HFF-Myc (cell line): ENCODE results near the gene IRF9.

Experiments used
- DNase-seq: peaks from one replicate; pipeline ENCODE4 v3.0.0-alpha.2; 2011; ENCODE audit warnings: low read depth; ENCODE audit errors: extremely low read depth
- H3K4me3 ChIP-seq: replicated peaks from 2 replicates; pipeline ENCODE4 v1.5.1; 2011; ENCODE audit warnings: low read depth, mild to moderate bottlenecking, control low read depth, low read length
- CTCF ChIP-seq: IDR thresholded peaks from 2 replicates; pipeline ENCODE4 v1.5.1; 2012; ENCODE audit warnings: mild to moderate bottlenecking, low read depth, low read length, control low read depth; ENCODE audit errors: missing control alignments

Gene IRF9

GRCh38 chr14:24211311-24211710 is 50.2 kb downstream of the IRF9 start:
- no peak overlapping the region for H3K4me3 ChIP-seq
- no peak for TF ChIP-seq CTCF
- DNase-seq = no peak

- DNase-seq = peak; percentile 94
- TF ChIP-seq CTCF = no peak
- peak within 1 kb of the TSS; percentile 73 for H3K4me3 ChIP-seq
Measured at GRCh38 chr14:24212924-24213865, 52.1 kb downstream of the IRF9 start, which contains the start of gene CHMP4A. Gene CHMP4A, minus strand, starts transcription at chr14:24213488. Its CDS starts 49 bp downstream, at chr14:24213439.

GRCh38 chr14:24213866-24214662 is 53.0 kb downstream of the IRF9 start:
- TF ChIP-seq CTCF = no peak
- H3K4me3 ChIP-seq = peak overlapping the region; percentile 73
- DNase-seq = no peak

- peak within 1 kb of the TSS; percentile 69 for H3K4me3 ChIP-seq
- TF ChIP-seq CTCF = peak; percentile 60
- DNase-seq = peak; percentile 65
Measured at GRCh38 chr14:24215495-24216344, 54.7 kb downstream of the IRF9 start, which contains the start of gene MDP1. Gene MDP1, minus strand, starts transcription at chr14:24216066. Its CDS starts 111 bp downstream, at chr14:24215955.
